Lower lobe of right lung (tissue), 2 donors: ENCODE measurements around the gene PALM2AKAP2. TPM values are rescaled to one million over a fixed set of nuclear protein-coding genes. Genes with fewer than 3 reads are reported as not detected.
A peak's percentile ranks its signal among the peaks of the same experiment; 100 is the strongest.

ENCODE experiments used
- ATAC-seq, 2 donors: fragments of 200-7000 bp; cut with Tn5 transposase; one replicate each; pipeline ENCODE4 v1.9.1; 2020 to 2022; ENCODE audit warnings: mild to moderate bottlenecking in 2 of 2, moderate library complexity in 2 of 2
- DNase-seq: peaks from one replicate; pipeline ENCODE4 v3.0.0-alpha.2; 2020
- H3K27ac ChIP-seq: fragments of 200-600 bp; one replicate; pipeline ENCODE4 v1.8.0; 2022
- H3K27me3 ChIP-seq: fragments of 200-600 bp; one replicate; pipeline ENCODE4 v1.8.0; 2022; ENCODE audit warnings: low read depth
- H3K36me3 ChIP-seq: fragments of 200-600 bp; one replicate; pipeline ENCODE4 v1.8.0; 2022; ENCODE audit warnings: mild to moderate bottlenecking
- H3K4me1 ChIP-seq: fragments of 200-600 bp; one replicate; pipeline ENCODE4 v1.8.0; 2022
- H3K4me3 ChIP-seq: fragments of 200-600 bp; one replicate; pipeline ENCODE4 v1.8.0; 2022; ENCODE audit warnings: mild to moderate bottlenecking
- H3K9me3 ChIP-seq: fragments of 200-600 bp; one replicate; pipeline ENCODE4 v1.8.0; 2022
- CTCF ChIP-seq: fragments of 200-600 bp; IDR thresholded peaks from one replicate; pipeline ENCODE4 v1.8.0; 2022; ENCODE audit warnings: antibody characterized with exemption, mild to moderate bottlenecking
- intact Hi-C: fragments of 100-400 bp; cut with DNase I; formaldehyde crosslinking; loops from one replicate; pipeline ENCODE4 v1.11.0; 2022
- total RNA-seq: library from RNA; stranded (reverse); fragmentation: NEBNext Ultra II Directional; extraction: Animal tissue kit (Norgen Biotek cat#: 25700); gene quantifications from one replicate; pipeline ENCODE4 v1.2.1, GENCODE V29; 2021
- donor health status: DM: no; HTN: yes; CAD: no; lungs with severe emphysema.

PALM2AKAP2 gene
- total RNA-seq, 1 donor from 2014 or later, result 26.2 TPM

GRCh38 chr9:109771796-109772531, 8.0 kb upstream of the PALM2AKAP2 start:
- ATAC-seq, result no peak
- Histone ChIP-seq H3K27me3 (no peaks in the 10 kb centered on the region), H3K27ac (no peak overlapping the region), H3K9me3 (no peaks in the 10 kb centered on the region), H3K4me3 (no peak overlapping the region), H3K36me3 (no peaks in the 10 kb centered on the region), H3K4me1 (peaks cover 13% of the 10 kb centered on the region)
- TF ChIP-seq CTCF, result no peak
- intact Hi-C loops, result no loop called here
- no peak for DNase-seq

DNA sequence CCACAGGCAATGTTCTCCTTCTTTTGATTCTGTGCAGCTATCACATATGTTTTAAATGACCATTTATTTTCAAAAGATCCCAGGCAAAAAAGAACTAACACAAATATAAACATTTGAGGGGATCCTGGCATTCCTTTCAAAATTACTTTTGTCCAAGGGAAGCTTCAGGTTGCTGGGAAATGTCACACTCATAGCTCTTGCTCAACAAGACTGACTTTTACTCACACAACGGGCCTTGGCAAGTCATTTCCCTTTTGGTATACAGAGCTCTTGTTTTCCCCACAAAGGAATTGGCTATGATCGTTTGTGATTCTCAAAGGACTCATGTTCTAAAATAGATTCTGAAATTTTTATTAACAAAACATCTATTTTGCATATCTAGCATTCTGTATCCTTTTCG, 4.5 kb upstream of the PALM2AKAP2 start:
- no peak for DNase-seq
- H3K4me3 ChIP-seq, result no peak overlapping the region
- no peak overlapping the region for H3K27ac ChIP-seq
- intact Hi-C loops, result no loop called here
- no peak for TF ChIP-seq CTCF
- peaks cover 8% of the 10 kb centered on the region for H3K27me3 ChIP-seq
- no peak for ATAC-seq
- H3K4me1 ChIP-seq, result peaks cover 13% of the 10 kb centered on the region
- H3K36me3 ChIP-seq, result no peaks in the 10 kb centered on the region
- no peaks in the 10 kb centered on the region for H3K9me3 ChIP-seq

GRCh38 chr9:109776391-109776790, 3.6 kb upstream of the PALM2AKAP2 start:
- H3K4me1 ChIP-seq, result peaks cover 8% of the 10 kb centered on the region
- intact Hi-C loops, result no loop called here
- no peak for TF ChIP-seq CTCF
- no peak for DNase-seq
- H3K9me3 ChIP-seq, result no peaks in the 10 kb centered on the region
- H3K27me3 ChIP-seq, result peaks cover 14% of the 10 kb centered on the region
- no peaks in the 10 kb centered on the region for H3K36me3 ChIP-seq
- H3K27ac ChIP-seq, result no peak overlapping the region
- H3K4me3 ChIP-seq, result no peak overlapping the region
- ATAC-seq, result no peak

DNA sequence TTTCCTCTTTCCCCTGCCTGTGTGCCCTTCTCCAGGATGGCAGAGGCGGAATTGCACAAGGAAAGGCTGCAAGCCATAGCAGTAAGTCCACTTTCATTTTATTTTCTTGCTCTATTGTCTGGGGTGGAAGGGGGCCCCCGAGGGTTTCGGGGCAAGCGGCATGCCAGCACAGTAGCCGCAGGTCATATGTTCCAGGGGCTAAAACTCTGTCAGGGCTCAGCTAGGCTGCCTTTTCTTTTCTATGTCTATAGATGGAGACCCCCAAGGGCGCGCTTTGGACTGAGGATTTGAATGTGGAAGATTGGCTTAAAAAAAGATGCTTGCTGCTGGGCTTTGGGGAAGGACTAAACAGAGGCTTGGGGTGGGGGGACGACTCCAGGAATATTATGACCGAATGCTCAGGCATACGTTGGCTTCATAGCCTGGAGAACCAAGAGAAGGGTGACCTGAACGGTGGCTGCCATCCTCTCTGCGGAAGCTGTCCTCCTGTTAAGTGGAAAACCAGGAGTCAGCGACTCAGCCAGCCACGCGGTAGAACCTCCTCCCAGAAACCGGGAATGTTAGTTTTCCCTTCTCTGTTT, 545 bp downstream of the PALM2AKAP2 start:
- intact Hi-C loops, result no loop called here
- ATAC-seq, result no peak
- H3K4me1 ChIP-seq, result no peaks in the 10 kb centered on the region
- H3K4me3 ChIP-seq, result peak overlapping the region; percentile 59
- DNase-seq, result no peak
- peaks cover 14% of the 10 kb centered on the region for H3K27me3 ChIP-seq
- H3K36me3 ChIP-seq, result no peaks in the 10 kb centered on the region
- peak overlapping the region; percentile 69 for H3K27ac ChIP-seq
- no peaks in the 10 kb centered on the region for H3K9me3 ChIP-seq
- TF ChIP-seq CTCF, result no peak

DNA sequence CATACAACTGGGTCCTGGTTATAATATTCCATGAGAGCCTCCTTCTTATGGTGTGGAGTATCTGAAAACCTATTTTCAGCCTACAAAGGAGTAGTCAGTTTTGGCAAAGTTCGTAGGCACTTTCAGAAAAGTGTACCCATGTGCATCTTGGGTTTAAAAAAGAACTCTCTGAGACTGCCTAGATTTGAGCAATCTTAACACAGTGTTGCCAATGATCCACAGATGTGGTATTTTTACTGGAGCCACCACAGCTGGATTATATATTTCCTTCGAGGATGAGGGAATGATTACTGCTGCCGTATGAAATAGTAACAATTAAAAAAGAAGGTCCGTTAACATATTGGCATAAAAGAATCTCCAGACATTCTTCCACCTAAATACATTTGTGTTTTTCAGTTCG, 1.1 kb downstream of the PALM2AKAP2 start:
- intact Hi-C loops, result no loop called here
- no peak for ATAC-seq
- peak overlapping the region; percentile 69 for H3K27ac ChIP-seq
- no peak for TF ChIP-seq CTCF
- no peaks in the 10 kb centered on the region for H3K36me3 ChIP-seq
- H3K9me3 ChIP-seq, result no peaks in the 10 kb centered on the region
- H3K4me3 ChIP-seq, result peak overlapping the region; percentile 59
- no peaks in the 10 kb centered on the region for H3K4me1 ChIP-seq
- H3K27me3 ChIP-seq, result peaks cover 14% of the 10 kb centered on the region
- DNase-seq, result no peak
